Memory B cell (primary cell): ENCODE data around the gene DCAF7.

Experiments used
- ATAC-seq: fragments of 150-1000 bp; cut with Tn5 transposase; 2 replicates; pipeline ENCODE4 v1.10.0; 2021; ENCODE audit warnings: low read depth, mild to moderate bottlenecking, moderate library complexity
- DNase-seq, 2 donors: peaks; one replicate each; pipeline ENCODE4 v3.0.0; 2022; ENCODE audit warnings: low spot score in 2 of 2
- H3K27ac Mint-ChIP-seq: one replicate; pipeline ENCODE4 v1.8.0; 2022; ENCODE audit warnings: mild to moderate bottlenecking, moderate library complexity, mixed read lengths
- H3K27me3 Mint-ChIP-seq: one replicate; pipeline ENCODE4 v1.8.0; 2022; ENCODE audit warnings: mixed read lengths
- H3K36me3 Mint-ChIP-seq: one replicate; pipeline ENCODE4 v1.8.0; 2022; ENCODE audit warnings: mild to moderate bottlenecking, mixed read lengths
- H3K4me1 Mint-ChIP-seq: one replicate; pipeline ENCODE4 v1.8.0; 2022; ENCODE audit warnings: mixed read lengths
- H3K4me3 Mint-ChIP-seq: one replicate; pipeline ENCODE4 v1.8.0; 2022; ENCODE audit warnings: mild to moderate bottlenecking, moderate library complexity, mixed read lengths
- H3K9me3 Mint-ChIP-seq: one replicate; pipeline ENCODE4 v1.8.0; 2022; ENCODE audit warnings: mixed read lengths

DCAF7 gene

GRCh38 chr17:63546308-63547082 lies 3.8 kb upstream of the DCAF7 start:
- ATAC-seq (no peak), DNase-seq (no peak)
- Mint-ChIP-seq H3K36me3 (no peaks in the 10 kb centered on the region), H3K9me3 (no peaks in the 10 kb centered on the region), H3K27ac (no peak overlapping the region), H3K4me3 (no peak overlapping the region), H3K27me3 (no peaks in the 10 kb centered on the region), H3K4me1 (peaks cover 9% of the 10 kb centered on the region)

- H3K27ac Mint-ChIP-seq, result peak overlapping the region; percentile 58
- H3K9me3 Mint-ChIP-seq, result no peaks in the 10 kb centered on the region
- peaks cover 13% of the 10 kb centered on the region for H3K4me1 Mint-ChIP-seq
- no peaks in the 10 kb centered on the region for H3K36me3 Mint-ChIP-seq
- ATAC-seq (no peak), DNase-seq (no peak)
- H3K4me3 Mint-ChIP-seq, result no peak overlapping the region
- no peaks in the 10 kb centered on the region for H3K27me3 Mint-ChIP-seq
Observed at GRCh38 chr17:63547083-63547523, 3.2 kb upstream of the DCAF7 start.

- Mint-ChIP-seq H3K4me3 (peak overlapping the region; percentile 96), H3K4me1 (peaks cover 26% of the 10 kb centered on the region), H3K36me3 (no peaks in the 10 kb centered on the region), H3K9me3 (no peaks in the 10 kb centered on the region), H3K27me3 (no peaks in the 10 kb centered on the region), H3K27ac (peak overlapping the region; percentile 92)
- ATAC-seq (peak; percentile 4), DNase-seq (no peak)
Observed at GRCh38 chr17:63549289-63549945, 860 bp upstream of the DCAF7 start.

- peak overlapping the region; percentile 96 for H3K4me3 Mint-ChIP-seq
- H3K36me3 Mint-ChIP-seq, result peaks cover 2% of the 10 kb centered on the region
- peak overlapping the region; percentile 92 for H3K27ac Mint-ChIP-seq
- peaks cover 38% of the 10 kb centered on the region for H3K4me1 Mint-ChIP-seq
- ATAC-seq, result no peak
- DNase-seq, result no peak
- H3K27me3 Mint-ChIP-seq, result no peaks in the 10 kb centered on the region
- no peaks in the 10 kb centered on the region for H3K9me3 Mint-ChIP-seq
Observed at GRCh38 chr17:63550817-63551639, 751 bp downstream of the DCAF7 start.

GRCh38 chr17:63552211-63552610 lies 1.9 kb downstream of the DCAF7 start:
- no peak for DNase-seq
- peaks cover 7% of the 10 kb centered on the region for H3K36me3 Mint-ChIP-seq
- H3K9me3 Mint-ChIP-seq, result no peaks in the 10 kb centered on the region
- H3K27me3 Mint-ChIP-seq, result no peaks in the 10 kb centered on the region
- peaks cover 44% of the 10 kb centered on the region for H3K4me1 Mint-ChIP-seq
- no peak overlapping the region for H3K27ac Mint-ChIP-seq
- peak overlapping the region; percentile 96 for H3K4me3 Mint-ChIP-seq
- ATAC-seq, result no peak

GRCh38 chr17:63555500-63556156 lies 5.4 kb downstream of the DCAF7 start:
- ATAC-seq (no peak), DNase-seq (no peak)
- peaks cover 53% of the 10 kb centered on the region for H3K4me1 Mint-ChIP-seq
- no peaks in the 10 kb centered on the region for H3K9me3 Mint-ChIP-seq
- peak overlapping the region; percentile 21 for H3K27ac Mint-ChIP-seq
- H3K27me3 Mint-ChIP-seq, result no peaks in the 10 kb centered on the region
- H3K36me3 Mint-ChIP-seq, result peaks cover 10% of the 10 kb centered on the region
- no peak overlapping the region for H3K4me3 Mint-ChIP-seq

GRCh38 chr17:63557416-63557815 lies 7.1 kb downstream of the DCAF7 start:
- DNase-seq (no peak), ATAC-seq (no peak)
- no peaks in the 10 kb centered on the region for H3K27me3 Mint-ChIP-seq
- no peak overlapping the region for H3K4me3 Mint-ChIP-seq
- no peak overlapping the region for H3K27ac Mint-ChIP-seq
- no peaks in the 10 kb centered on the region for H3K9me3 Mint-ChIP-seq
- H3K36me3 Mint-ChIP-seq, result peaks cover 10% of the 10 kb centered on the region
- H3K4me1 Mint-ChIP-seq, result peaks cover 46% of the 10 kb centered on the region

- peaks cover 40% of the 10 kb centered on the region for H3K4me1 Mint-ChIP-seq
- DNase-seq, result no peak
Observed at GRCh38 chr17:63558441-63558840, 8.2 kb downstream of the DCAF7 start.

GRCh38 chr17:63561819-63562218 lies 11.5 kb downstream of the DCAF7 start:
- Mint-ChIP-seq H3K4me3 (no peak overlapping the region), H3K9me3 (no peaks in the 10 kb centered on the region), H3K4me1 (peaks cover 34% of the 10 kb centered on the region), H3K36me3 (peaks cover 7% of the 10 kb centered on the region), H3K27ac (no peak overlapping the region), H3K27me3 (no peaks in the 10 kb centered on the region)
- ATAC-seq (no peak), DNase-seq (no peak)

More at GRCh38 chr17:63558441-63558840, 8.2 kb downstream of the DCAF7 start:
- Mint-ChIP-seq H3K36me3 (peaks cover 10% of the 10 kb centered on the region), H3K27me3 (no peaks in the 10 kb centered on the region), H3K27ac (no peak overlapping the region), H3K9me3 (no peaks in the 10 kb centered on the region), H3K4me3 (no peak overlapping the region)
- no peak for ATAC-seq

GRCh38 chr17:63563339-63563738 lies 13.1 kb downstream of the DCAF7 start:
- no peak for ATAC-seq
- no peaks in the 10 kb centered on the region for H3K9me3 Mint-ChIP-seq
- H3K4me3 Mint-ChIP-seq, result no peak overlapping the region
- H3K27ac Mint-ChIP-seq, result no peak overlapping the region
- DNase-seq, result no peak
- no peaks in the 10 kb centered on the region for H3K27me3 Mint-ChIP-seq
- H3K4me1 Mint-ChIP-seq, result peaks cover 28% of the 10 kb centered on the region
- no peaks in the 10 kb centered on the region for H3K36me3 Mint-ChIP-seq

GRCh38 chr17:63564562-63564961 lies 14.3 kb downstream of the DCAF7 start:
- Mint-ChIP-seq H3K27me3 (no peaks in the 10 kb centered on the region), H3K4me3 (no peak overlapping the region), H3K9me3 (no peaks in the 10 kb centered on the region), H3K36me3 (peaks cover 2% of the 10 kb centered on the region), H3K27ac (peak overlapping the region; percentile 46), H3K4me1 (peaks cover 35% of the 10 kb centered on the region)
- DNase-seq (no peak), ATAC-seq (no peak)

- H3K36me3 Mint-ChIP-seq, result peaks cover 4% of the 10 kb centered on the region
Observed at GRCh38 chr17:63567229-63567628, 17.0 kb downstream of the DCAF7 start.

GRCh38 chr17:63568563-63568962 lies 18.3 kb downstream of the DCAF7 start:
- H3K27me3 Mint-ChIP-seq, result no peaks in the 10 kb centered on the region
- H3K27ac Mint-ChIP-seq, result no peak overlapping the region
- peaks cover 36% of the 10 kb centered on the region for H3K4me1 Mint-ChIP-seq
- H3K36me3 Mint-ChIP-seq, result peaks cover 4% of the 10 kb centered on the region
- DNase-seq (no peak), ATAC-seq (no peak)
- H3K4me3 Mint-ChIP-seq, result no peak overlapping the region
- no peaks in the 10 kb centered on the region for H3K9me3 Mint-ChIP-seq

More at GRCh38 chr17:63567229-63567628, 17.0 kb downstream of the DCAF7 start:
- Mint-ChIP-seq H3K4me1 (peaks cover 39% of the 10 kb centered on the region), H3K27ac (no peak overlapping the region), H3K4me3 (no peak overlapping the region), H3K27me3 (no peaks in the 10 kb centered on the region), H3K9me3 (no peaks in the 10 kb centered on the region)
- ATAC-seq (no peak), DNase-seq (no peak)
